OCI-LY7 (cell line): ENCODE measurements around the gene TXNL1. TPM values are rescaled to one million over a fixed set of nuclear protein-coding genes. Genes with fewer than 3 reads are reported as not detected.

Source experiments
- BruUV-seq: library from RNA; stranded (reverse); fragments of 400-500 nt; replicated peaks from 2 replicates; lab custom pipeline; 2021; lab: Mats Ljungman, UMichigan
- CTCF ChIA-PET: fragments of 300-600 bp; sonication (Branson Sonifier 250); formaldehyde crosslinking; loops from one replicate; lab custom pipeline; 2022; ENCODE audit warnings: antibody characterized with exemption; ENCODE audit not compliant: unreplicated experiment; lab: Charles Lee
- POLR2A ChIA-PET: fragments of 300-600 bp; sonication (Branson Sonifier 250); formaldehyde crosslinking; loops from one replicate; lab custom pipeline; 2022; ENCODE audit warnings: antibody characterized with exemption; lab: Charles Lee
- DNase-seq: peaks from one replicate; pipeline ENCODE4 v3.0.0-alpha.2; 2015; ENCODE audit warnings: low spot score
- H2AFZ ChIP-seq: fragments of 200-600 bp; sonication (generic), shearing (Covaris generic); 2 replicates; pipeline ENCODE4 v1.6.1; 2014; ENCODE audit warnings: mild to moderate bottlenecking, antibody characterized with exemption, low read length, moderate library complexity
- H3K27ac ChIP-seq: fragments of 200-600 bp; sonication (generic); 2 replicates; pipeline ENCODE4 v1.5.1; 2014; ENCODE audit warnings: mixed run types, low read depth, mild to moderate bottlenecking, moderate library complexity, low read length, inconsistent platforms; ENCODE audit not compliant: poor library complexity, severe bottlenecking
- H3K36me3 ChIP-seq: fragments of 200-600 bp; sonication (generic); 2 replicates; pipeline ENCODE4 v1.6.1; 2014; ENCODE audit warnings: mild to moderate bottlenecking, antibody characterized with exemption, low read length, moderate library complexity, mixed read lengths; ENCODE audit not compliant: insufficient read depth
- H3K4me1 ChIP-seq: fragments of 200-600 bp; sonication (generic); 2 replicates; pipeline ENCODE4 v1.5.1; 2014; ENCODE audit warnings: mild to moderate bottlenecking, low read length; ENCODE audit not compliant: insufficient read depth, poor library complexity, severe bottlenecking
- H3K4me2 ChIP-seq: fragments of 200-600 bp; sonication (generic); 2 replicates; pipeline ENCODE4 v1.6.1; 2014; ENCODE audit warnings: mild to moderate bottlenecking, low read length
- H3K4me3 ChIP-seq: fragments of 200-600 bp; sonication (generic); 2 replicates; pipeline ENCODE4 v1.5.1; 2014; ENCODE audit warnings: mild to moderate bottlenecking, low read depth, low read length; ENCODE audit not compliant: poor library complexity, severe bottlenecking
- H3K79me2 ChIP-seq: fragments of 200-600 bp; sonication (generic); 2 replicates; pipeline ENCODE4 v1.6.1; 2016; ENCODE audit warnings: low read depth, mild to moderate bottlenecking, low read length, moderate library complexity, mixed read lengths; ENCODE audit not compliant: insufficient read depth
- H3K9me2 ChIP-seq: fragments of 200-600 bp; sonication (generic); 2 replicates; pipeline ENCODE4 v1.6.1; 2016; ENCODE audit warnings: mild to moderate bottlenecking, low read length, mixed read lengths; ENCODE audit not compliant: insufficient read depth
- H3K9me3 ChIP-seq: fragments of 200-600 bp; sonication (generic); 2 replicates; pipeline ENCODE4 v1.6.1; 2014; ENCODE audit warnings: mild to moderate bottlenecking, mixed run types, low read length, mixed read lengths
- H4K20me1 ChIP-seq: fragments of 200-600 bp; sonication (generic); 2 replicates; pipeline ENCODE4 v1.6.1; 2014; ENCODE audit warnings: mild to moderate bottlenecking, antibody characterized with exemption, low read length, moderate library complexity, mixed read lengths; ENCODE audit not compliant: insufficient read depth
- EZH2phosphoT487 ChIP-seq: fragments of 200-600 bp; sonication (generic); IDR thresholded peaks from 2 replicates; pipeline ENCODE4 v1.6.1; 2018; ENCODE audit warnings: low read depth, borderline replicate concordance, mild to moderate bottlenecking, mixed run types, antibody characterized with exemption, low read length, moderate library complexity, mixed read lengths
- intact Hi-C: fragments of 100-400 bp; cut with micrococcal nuclease; formaldehyde crosslinking; loops from one replicate; pipeline ENCODE4 v1.10.0; 2022; ENCODE audit not compliant: unreplicated experiment
- total RNA-seq, 2 experiments: library from RNA; depleted of rRNA in 1 of 2; stranded (reverse); fragments of >200 nt in 1 of 2; shearing (Covaris generic) in 1 of 2; gene quantifications; 2 replicates each; pipeline ENCODE4 v1.2.3, GENCODE V29; 2014 to 2022
- TF ChIP-seq, protein P1 (sequence below): fragments of 200-600 bp; sonication (generic); conservative IDR thresholded peaks from 2 replicates; pipeline ENCODE4 v1.5.1; 2014; ENCODE audit warnings: mild to moderate bottlenecking, antibody characterized with exemption, low read length, moderate library complexity, mixed read lengths

The TXNL1 gene
- total RNA-seq, 2 experiments from 2014 or later = 13.9 to 42.5 TPM

DNA sequence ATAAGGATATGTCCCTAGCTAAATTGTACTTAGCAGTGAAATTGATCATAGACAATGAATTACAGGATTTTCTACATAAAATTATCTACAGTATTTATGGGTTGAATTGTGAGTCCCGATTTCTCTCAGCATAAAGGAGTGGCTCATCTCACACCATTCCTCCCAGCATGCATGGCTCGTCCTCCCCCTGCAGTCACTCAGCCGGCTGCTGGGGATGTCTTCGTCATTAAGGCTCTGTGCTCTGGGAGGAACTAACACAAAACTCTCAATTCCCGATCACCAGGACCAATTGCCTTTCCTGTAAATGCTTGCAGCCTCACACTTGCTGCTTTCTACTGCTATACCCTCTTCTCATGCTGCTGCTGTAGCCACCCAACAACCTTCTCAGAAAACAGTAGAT, 75.9 kb downstream of the TXNL1 start:
- Histone ChIP-seq H3K4me3 (no peak overlapping the region), H3K36me3 (no peaks in the 10 kb centered on the region), H3K9me3 (no peaks in the 10 kb centered on the region), H3K27ac (no peak overlapping the region), H2AFZ (no peak overlapping the region), H4K20me1 (no peaks in the 10 kb centered on the region), H3K79me2 (no peaks in the 10 kb centered on the region), H3K4me1 (no peaks in the 10 kb centered on the region), H3K4me2 (no peak overlapping the region), H3K9me2 (no peaks in the 10 kb centered on the region)
- no peak for TF ChIP-seq EZH2phosphoT487
- TF ChIP-seq, protein P1, sequence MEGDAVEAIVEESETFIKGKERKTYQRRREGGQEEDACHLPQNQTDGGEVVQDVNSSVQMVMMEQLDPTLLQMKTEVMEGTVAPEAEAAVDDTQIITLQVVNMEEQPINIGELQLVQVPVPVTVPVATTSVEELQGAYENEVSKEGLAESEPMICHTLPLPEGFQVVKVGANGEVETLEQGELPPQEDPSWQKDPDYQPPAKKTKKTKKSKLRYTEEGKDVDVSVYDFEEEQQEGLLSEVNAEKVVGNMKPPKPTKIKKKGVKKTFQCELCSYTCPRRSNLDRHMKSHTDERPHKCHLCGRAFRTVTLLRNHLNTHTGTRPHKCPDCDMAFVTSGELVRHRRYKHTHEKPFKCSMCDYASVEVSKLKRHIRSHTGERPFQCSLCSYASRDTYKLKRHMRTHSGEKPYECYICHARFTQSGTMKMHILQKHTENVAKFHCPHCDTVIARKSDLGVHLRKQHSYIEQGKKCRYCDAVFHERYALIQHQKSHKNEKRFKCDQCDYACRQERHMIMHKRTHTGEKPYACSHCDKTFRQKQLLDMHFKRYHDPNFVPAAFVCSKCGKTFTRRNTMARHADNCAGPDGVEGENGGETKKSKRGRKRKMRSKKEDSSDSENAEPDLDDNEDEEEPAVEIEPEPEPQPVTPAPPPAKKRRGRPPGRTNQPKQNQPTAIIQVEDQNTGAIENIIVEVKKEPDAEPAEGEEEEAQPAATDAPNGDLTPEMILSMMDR = no peak
- ChIA-PET POLR2A (no interaction called here), CTCF (no interaction called here)
- no peak for DNase-seq
- intact Hi-C loops = no loop called here
- no TSS peak for BruUV-seq

DNA sequence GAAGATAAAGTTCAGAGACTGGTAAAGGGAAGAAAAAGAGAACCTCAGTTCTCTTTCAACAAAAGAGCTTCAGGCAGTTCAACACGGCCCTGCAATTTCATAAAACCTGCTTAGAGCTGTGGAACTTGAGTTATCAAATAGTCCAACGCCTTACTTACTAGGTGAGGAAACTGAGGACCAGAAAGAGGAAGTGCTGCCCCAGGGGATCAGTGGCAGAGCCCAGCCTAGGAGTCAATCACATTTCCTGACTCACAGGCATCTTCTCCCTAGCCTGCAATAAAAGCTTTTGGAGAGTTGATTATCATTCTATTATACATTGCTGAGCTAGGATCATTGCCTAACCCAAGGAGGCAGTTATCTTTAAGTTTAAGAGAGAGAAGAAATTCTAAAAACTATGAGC, 77.4 kb downstream of the TXNL1 start:
- BruUV-seq = no TSS peak
- CTCF ChIA-PET = no interaction called here

DNA sequence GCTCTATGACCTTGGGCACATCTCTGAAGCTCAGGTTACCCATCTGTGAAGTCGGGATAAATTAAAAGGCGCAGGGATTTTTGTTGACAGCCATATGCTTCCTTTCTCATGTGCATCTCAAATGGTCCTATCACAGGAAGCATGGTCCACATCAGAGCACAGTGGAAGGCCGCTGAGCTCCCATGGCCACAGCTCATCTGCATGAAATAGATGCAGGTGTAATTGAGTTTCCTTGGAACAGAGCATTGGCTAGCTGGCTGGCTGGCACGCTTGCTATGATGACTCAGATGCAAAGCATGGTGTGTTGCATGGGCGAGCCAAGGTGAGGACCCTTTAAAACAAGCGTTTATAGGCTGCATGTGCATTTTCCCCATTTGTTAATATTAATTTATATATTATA, 79.3 kb downstream of the TXNL1 start:
- Histone ChIP-seq H3K9me3 (no peaks in the 10 kb centered on the region), H3K4me2 (no peak overlapping the region), H2AFZ (no peak overlapping the region), H3K9me2 (no peaks in the 10 kb centered on the region), H3K27ac (no peak overlapping the region), H4K20me1 (no peaks in the 10 kb centered on the region), H3K79me2 (no peaks in the 10 kb centered on the region), H3K4me3 (no peak overlapping the region), H3K4me1 (no peaks in the 10 kb centered on the region), H3K36me3 (no peaks in the 10 kb centered on the region)
- no peak for DNase-seq
- no TSS peak for BruUV-seq
- TF ChIP-seq, protein P1 = no peak
- no peak for TF ChIP-seq EZH2phosphoT487
- CTCF ChIA-PET = no interaction called here
- intact Hi-C loops = no loop called here
- POLR2A ChIA-PET = no interaction called here

More for the DNA sequence above, 77.4 kb downstream of the TXNL1 start:
- H3K27ac ChIP-seq = no peak overlapping the region
- POLR2A ChIA-PET = no interaction called here
- no peak overlapping the region for H3K4me2 ChIP-seq
- no peaks in the 10 kb centered on the region for H3K36me3 ChIP-seq
- no peaks in the 10 kb centered on the region for H3K9me3 ChIP-seq
- H2AFZ ChIP-seq = no peak overlapping the region
- no peaks in the 10 kb centered on the region for H3K9me2 ChIP-seq
- DNase-seq = no peak
- no peaks in the 10 kb centered on the region for H4K20me1 ChIP-seq
- intact Hi-C loops = no loop called here
- H3K4me3 ChIP-seq = no peak overlapping the region
- TF ChIP-seq EZH2phosphoT487 = no peak
- TF ChIP-seq, protein P1 = no peak
- no peaks in the 10 kb centered on the region for H3K79me2 ChIP-seq
- H3K4me1 ChIP-seq = no peaks in the 10 kb centered on the region
